Lower leg skin (tissue), 3 donors: ENCODE data around the gene C14orf132.

Experiments
- POLR2A ChIP-seq, 2 donors: fragments of 450-650 bp; IDR thresholded peaks; one replicate each; pipeline ENCODE4 v1.6.1; 2016 to 2017; ENCODE audit warnings: antibody characterized with exemption in 2 of 2, mild to moderate bottlenecking in 1 of 2, moderate library complexity in 1 of 2
- TF ChIP-seq, protein P1 (sequence below), 3 donors: fragments of 450-650 bp; IDR thresholded peaks; one replicate each; pipeline ENCODE4 v1.5.1; 2016; ENCODE audit warnings: antibody characterized with exemption in 3 of 3, mild to moderate bottlenecking in 3 of 3, moderate library complexity in 2 of 3

DNA sequence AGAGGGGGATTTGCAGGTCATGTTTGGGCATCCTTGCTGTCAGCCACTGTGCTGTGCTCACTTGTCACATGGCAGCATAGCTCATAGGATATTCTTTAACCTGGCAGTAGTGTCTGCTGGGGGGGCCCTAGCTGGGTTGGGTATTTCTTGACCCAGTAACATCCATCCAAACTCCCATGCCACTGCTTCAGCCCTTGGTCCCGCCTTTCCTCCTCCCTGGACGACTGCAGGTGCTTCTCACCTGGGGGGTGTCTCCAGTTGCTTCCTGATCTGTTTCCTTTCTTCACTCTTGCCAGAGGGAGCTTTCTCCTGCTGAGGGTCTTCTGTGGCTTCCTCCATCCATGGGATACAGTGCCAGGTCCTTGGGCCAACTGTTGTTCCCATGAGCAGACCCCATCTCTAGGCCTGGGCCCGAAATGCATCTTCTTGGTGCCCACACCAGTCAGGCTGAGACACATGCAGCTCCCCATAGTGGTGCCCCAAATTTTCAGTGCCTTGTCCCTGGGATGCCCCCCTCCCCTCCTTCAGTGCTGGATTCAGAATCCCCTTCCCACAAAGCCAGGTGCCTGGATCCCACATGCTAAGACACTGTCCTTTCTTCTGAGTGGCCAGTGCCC, 20.5 kb downstream of the C14orf132 start:
- TF ChIP-seq, protein P1, sequence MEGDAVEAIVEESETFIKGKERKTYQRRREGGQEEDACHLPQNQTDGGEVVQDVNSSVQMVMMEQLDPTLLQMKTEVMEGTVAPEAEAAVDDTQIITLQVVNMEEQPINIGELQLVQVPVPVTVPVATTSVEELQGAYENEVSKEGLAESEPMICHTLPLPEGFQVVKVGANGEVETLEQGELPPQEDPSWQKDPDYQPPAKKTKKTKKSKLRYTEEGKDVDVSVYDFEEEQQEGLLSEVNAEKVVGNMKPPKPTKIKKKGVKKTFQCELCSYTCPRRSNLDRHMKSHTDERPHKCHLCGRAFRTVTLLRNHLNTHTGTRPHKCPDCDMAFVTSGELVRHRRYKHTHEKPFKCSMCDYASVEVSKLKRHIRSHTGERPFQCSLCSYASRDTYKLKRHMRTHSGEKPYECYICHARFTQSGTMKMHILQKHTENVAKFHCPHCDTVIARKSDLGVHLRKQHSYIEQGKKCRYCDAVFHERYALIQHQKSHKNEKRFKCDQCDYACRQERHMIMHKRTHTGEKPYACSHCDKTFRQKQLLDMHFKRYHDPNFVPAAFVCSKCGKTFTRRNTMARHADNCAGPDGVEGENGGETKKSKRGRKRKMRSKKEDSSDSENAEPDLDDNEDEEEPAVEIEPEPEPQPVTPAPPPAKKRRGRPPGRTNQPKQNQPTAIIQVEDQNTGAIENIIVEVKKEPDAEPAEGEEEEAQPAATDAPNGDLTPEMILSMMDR (IDR thresholded peaks at IDR 0.05), result no peak
- TF ChIP-seq POLR2A (IDR thresholded peaks at IDR 0.05), result no peak
